ENCODE data around the gene HOXC6.

The HOXC6 gene

DNA sequence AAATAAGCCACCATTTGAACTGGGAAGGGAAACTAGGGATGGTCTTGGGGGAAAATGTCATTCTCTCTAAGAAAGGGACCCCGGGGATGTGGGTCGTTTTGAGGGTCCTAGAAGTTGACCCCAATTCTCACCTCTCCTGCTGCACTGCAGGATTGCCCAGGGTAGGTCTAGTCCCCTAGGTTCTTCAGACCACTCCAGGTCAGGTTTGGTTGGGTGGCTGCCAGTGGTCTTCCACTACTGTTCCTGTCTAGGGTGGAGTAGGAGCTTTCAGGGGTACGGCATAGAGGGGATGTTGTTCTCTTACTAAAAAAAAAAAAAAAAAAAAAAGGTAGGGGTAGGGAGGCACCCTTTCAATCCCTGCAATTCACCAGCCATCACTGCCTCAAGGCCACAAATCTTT is 12.2 kb upstream of the HOXC6 start:
- no peak for DNase-seq

DNA sequence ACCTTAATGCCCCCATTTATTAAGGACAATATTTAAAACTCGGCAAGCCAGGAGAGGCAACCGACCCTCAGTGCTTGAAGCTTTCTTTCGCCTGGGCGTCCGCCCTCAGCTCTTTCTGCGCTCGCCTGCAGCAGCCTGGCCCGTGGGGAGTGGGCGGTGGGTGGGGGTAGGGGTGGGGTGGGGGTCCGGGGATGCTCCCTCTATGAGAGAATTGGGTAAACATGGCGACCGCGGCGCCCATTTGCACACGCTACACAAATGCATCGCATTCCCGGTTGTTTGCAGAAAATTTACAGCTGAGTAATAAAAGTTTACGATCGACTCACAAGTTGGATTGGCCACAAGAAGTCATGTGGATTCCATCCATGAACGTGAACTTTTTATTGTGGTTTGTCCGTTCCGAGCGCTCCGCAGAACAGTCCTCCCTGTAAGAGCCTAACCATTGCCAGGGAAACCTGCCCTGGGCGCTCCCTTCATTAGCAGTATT is 11.7 kb upstream of the HOXC6 start:
- DNase-seq: peak in 1 of 2 experiments; percentile 55

- peak; percentile 79 to 83 for DNase-seq
Observed at GRCh38 chr12:54017027-54017788, 11.0 kb upstream of the HOXC6 start.

DNA sequence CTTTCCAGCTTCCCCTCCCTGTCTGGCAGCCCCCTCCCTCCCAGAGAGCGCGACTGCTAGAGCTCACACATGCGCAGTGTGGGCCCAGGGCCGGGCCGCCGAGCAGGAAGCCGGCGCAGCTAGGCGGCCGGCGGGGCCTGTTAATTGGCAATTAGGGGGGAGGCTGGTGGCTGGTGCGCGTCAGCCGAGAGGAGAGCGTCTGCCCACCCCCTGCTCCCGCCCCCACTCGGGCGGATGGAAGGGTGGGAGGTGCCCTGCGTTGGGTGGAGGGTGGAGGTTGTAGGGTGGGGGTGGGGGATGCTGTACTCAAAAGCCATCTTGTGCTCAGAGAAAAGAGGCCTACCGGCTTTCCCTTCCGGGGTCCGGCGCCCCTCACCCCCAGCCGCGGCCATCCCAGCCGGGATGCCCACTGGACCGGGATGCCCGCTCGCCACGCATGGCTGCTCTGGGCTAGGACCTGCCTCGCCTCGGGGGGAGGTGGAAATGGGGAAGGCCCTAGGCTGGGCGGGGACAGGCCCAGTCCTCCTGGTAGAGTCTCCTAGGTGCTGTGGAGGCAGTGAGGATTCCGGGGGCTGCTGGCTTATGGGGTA is 10.3 kb upstream of the HOXC6 start:
- DNase-seq: peak; percentile 89 to 95

GRCh38 chr12:54018468-54018984 is 9.7 kb upstream of the HOXC6 start:
- DNase-seq: no peak

DNA sequence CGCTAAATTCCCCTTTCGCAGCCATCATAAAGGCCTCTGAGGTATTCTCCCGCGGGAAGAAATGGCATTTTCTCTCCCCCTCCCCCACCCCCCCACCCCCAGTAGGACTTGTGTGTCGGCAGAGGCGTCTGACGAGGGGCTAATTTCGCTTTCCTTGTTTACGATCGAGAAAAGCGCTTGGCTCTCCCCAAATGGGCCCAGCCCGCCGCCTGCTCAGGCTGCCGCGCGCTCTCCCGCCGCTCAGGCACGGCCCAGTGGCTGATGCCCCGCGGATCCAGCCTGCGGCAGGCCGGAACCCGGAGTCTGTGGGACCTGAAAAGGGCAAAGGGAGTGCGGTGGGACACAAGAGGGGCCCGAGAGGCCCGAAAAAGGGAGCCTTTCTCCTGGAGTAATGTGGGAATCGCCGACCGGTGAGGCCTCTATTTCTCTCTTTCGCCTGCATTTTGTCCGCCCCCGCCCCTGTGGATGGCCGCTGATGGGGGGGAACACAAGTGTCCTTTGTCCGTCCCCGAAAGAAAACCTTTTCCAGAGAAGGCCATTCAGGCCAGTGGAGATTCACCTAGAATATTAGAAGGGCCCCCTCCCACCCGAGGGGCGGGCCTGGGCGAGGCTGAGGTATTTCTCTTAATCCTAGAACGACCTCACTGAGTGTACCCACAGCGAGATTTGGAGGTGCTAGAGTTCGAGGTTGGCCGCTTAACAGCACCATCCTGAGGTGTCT is 9.0 kb upstream of the HOXC6 start:
- DNase-seq: no peak

DNA sequence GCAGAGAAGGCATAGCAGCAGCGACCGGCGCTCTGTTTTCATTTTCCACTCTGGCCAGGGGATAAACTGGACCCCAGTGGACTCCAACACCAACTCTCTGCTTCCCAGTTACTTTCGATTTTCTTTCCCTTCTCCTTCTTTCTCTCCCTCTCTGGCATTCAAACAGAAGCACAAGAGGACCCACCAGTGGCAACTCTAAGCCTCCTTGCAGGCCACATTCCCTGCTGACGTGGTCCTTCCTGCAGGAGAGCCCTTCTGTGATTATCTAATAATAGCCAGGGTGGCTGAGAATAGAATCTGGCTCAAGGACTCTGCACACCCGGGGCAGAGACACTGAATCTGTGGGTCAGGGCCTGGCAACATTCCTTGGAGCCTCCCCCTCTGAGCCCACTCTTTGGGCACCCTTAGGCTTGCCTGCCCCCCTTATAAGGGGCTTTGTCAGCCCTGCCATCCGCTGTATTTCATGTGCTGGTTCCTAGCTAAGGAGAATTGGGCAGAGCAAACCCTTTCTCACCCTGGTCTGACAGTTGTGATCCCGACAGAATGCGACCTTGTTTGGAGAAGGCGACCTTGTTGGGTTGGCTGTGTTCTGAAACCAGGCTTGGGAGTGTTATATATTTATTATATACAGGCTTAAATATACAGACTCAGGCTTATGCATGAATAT is 8.2 kb upstream of the HOXC6 start:
- no peak for DNase-seq

GRCh38 chr12:54020591-54021405 is 7.4 kb upstream of the HOXC6 start:
- DNase-seq: no peak

GRCh38 chr12:54021432-54022013 is 6.7 kb upstream of the HOXC6 start:
- DNase-seq: no peak

DNA sequence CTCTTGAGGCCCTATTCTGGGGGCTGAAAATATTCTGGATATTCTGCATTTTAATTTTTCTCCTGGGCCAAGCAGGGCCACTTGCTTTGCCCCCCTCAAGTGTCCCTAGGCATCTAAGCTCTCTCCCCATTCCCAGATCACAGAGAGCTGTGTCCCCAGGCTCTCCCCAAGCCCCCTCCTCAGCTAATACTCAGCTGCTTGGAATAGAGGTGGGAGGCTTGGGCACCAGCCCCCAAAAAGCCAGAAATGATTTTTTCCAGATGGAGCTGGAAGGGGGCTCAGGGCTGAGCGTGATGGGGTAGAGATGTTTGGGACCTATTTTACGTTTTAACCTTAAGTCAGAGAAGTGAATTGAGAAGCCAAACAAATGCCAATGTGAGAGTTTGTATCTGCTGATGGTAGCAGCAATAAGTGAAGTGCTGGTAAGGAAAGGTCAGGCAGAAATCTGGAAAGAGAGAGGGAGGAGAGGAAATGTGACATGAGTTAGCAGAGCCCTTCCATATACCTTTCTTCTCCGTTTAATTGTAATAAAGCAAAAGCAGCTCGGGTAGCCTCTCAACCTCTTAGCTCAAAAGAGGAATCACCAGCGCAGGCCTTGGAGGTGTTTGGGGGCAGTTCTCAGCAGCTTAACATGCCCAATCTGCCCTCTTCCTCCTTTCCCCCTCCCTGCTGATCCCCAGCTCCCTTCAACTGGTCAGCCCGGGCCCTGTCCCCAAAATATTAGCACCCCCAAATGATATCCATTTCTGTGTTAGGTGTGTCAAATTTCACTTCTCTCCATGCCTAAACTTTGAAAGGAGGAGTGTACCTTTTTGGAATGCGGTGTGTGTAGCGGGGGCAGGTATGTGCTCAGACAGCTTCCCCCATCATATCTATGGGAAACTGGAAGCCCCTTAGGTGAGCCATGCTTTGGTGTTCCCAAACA is 5.0 kb upstream of the HOXC6 start:
- no peak for DNase-seq

DNA sequence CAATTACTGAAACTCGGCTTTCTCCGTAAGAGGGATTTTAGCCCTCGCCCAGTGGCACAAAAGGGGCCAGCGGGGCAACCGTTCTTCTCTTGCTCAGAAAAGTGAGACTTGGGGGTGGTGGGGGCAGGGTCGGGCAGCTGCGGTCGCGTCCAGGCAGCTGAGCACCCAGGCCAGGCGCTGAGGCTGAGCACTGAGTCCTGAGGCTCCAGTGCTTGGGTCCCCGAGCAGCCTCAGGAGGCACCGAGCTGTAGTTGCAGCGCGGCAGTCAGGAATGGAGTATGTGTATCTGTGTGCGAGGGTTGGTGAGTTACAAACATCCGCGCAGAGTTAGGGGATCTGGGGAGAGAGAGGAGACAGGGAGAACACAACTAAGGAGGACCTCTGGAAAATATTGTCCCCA is 4.1 kb upstream of the HOXC6 start:
- DNase-seq: no peak

GRCh38 chr12:54024581-54025305 is 3.5 kb upstream of the HOXC6 start:
- no peak for DNase-seq

DNA sequence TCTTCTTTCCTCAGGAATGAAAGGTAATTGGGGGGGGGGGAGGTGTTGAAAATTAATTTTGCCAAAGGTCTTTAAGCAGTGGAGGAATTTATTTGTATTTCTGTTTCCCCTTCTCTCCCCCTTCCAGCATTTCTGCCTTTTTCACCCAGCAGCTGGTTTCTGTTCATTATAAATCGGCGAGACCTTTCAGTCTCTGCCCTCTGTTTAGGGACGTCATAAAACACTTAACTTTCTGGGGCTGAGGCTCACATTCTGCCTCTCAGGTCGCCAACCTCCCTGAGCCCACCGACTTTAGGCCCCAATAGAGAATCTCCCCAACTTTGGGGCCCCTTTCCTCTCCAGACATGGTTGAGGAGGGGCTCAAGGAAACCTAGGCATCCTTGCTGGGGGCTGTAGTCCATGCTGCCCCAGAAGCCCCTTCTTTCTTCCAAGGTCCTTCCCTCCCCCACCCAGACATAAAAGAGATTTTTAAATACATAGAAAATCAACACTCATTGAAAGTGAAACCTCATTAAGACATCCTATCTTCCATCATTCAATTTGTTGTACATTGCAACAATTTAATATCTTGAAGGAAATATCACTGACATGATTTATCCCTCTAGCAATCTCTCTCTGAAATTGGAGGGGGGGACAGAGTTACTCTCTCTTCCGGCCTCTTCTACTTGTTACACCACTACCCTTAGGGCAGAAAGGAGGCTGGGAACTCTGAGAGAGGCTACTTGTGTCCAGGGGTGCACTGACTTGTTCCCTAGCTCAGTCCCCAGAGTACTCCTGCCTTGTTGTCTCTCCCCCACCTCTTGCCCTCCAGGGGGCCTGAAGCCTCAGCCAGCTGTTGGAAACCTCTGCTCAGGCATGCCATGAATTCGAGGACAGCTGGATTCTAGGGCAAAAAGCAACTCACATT is 2.5 kb upstream of the HOXC6 start:
- DNase-seq: no peak

DNA sequence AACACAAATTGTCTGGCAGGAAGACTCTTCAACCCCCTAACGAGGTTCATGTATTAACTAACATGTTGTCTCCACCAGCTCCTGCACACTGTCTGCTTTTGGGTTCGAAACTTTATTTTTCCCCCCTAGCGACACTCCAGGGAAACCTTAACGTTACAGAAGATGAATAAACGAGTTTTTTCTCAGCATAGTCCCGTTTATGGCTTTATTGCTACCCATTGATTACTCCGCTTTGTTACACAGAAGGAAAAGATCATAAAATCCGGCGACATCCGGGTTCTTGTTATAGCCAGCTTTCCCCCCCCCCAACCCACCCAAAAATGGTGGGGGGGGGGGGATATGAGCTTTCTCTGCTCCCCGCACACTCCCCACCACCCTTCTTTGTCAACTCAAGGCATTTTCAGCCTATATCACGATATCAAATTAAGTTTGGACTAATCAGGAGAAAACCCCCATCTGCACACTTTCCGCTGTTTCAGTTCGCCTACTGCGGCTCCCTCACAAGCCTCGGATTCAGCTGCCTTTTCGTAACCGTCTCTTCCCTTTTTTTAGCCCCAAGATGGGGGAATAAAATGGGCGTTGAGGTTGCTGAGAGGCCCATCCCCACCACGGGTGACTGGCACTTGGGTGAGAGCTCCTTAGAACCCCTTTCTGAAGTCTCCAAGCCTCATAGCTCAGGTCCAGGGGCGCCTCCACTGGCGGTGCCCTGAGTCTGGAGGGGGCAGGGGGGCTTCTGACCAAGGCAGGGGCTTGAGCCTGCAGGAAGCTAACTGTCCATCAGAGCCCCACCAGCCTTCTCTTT is 1.4 kb upstream of the HOXC6 start:
- no peak for DNase-seq

- DNase-seq: no peak
Observed at GRCh38 chr12:54027442-54027786, 826 bp upstream of the HOXC6 start.

- DNase-seq: no peak
Observed at GRCh38 chr12:54029529-54030441, 1.5 kb downstream of the HOXC6 start.

GRCh38 chr12:54030442-54030801 is 2.2 kb downstream of the HOXC6 start:
- DNase-seq: no peak
